Gastrocnemius medialis (tissue), 4 donors: Measurements from ENCODE around the gene TPK1.

Source experiments
- POLR2A ChIP-seq, 2 donors: fragments of 450-650 bp; IDR thresholded peaks; one replicate each; pipeline ENCODE4 v1.6.1; 2017; ENCODE audit warnings: antibody characterized with exemption in 2 of 2, mild to moderate bottlenecking in 2 of 2, moderate library complexity in 2 of 2
- TF ChIP-seq, protein P1 (sequence below), 5 experiments: fragments of 450-650 bp in 3 of 5; fragments of 200-600 bp in 2 of 5; sonication (generic) in 2 of 5; IDR thresholded peaks in 4 of 5; conservative IDR thresholded peaks in 1 of 5; 1 replicate in 4 of 5; 2 replicates in 1 of 5; pipeline ENCODE4 v1.5.1; 2016 to 2019; ENCODE audit warnings: antibody characterized with exemption in 5 of 5, mild to moderate bottlenecking in 3 of 5, moderate library complexity in 3 of 5

DNA sequence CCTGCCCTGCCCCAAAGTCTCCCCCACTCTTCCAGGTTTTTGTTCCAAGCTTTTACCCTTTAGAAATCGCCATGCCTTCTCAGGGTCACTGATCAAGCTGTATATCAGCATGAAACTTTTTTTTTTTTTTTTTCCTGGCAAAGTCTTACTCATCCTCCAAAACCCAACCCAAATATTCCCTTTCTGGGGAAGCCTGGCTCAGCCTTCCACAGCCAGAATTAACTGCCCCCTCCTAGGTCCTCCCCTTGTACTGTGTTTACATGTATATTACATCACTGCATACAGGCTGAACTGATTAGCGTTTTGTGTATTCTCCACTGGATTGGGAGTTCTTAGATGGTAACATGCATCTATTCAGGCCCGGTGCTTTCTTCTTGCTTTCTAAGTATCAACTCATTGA is 427.7 kb downstream of the TPK1 start:
- TF ChIP-seq, protein P1, sequence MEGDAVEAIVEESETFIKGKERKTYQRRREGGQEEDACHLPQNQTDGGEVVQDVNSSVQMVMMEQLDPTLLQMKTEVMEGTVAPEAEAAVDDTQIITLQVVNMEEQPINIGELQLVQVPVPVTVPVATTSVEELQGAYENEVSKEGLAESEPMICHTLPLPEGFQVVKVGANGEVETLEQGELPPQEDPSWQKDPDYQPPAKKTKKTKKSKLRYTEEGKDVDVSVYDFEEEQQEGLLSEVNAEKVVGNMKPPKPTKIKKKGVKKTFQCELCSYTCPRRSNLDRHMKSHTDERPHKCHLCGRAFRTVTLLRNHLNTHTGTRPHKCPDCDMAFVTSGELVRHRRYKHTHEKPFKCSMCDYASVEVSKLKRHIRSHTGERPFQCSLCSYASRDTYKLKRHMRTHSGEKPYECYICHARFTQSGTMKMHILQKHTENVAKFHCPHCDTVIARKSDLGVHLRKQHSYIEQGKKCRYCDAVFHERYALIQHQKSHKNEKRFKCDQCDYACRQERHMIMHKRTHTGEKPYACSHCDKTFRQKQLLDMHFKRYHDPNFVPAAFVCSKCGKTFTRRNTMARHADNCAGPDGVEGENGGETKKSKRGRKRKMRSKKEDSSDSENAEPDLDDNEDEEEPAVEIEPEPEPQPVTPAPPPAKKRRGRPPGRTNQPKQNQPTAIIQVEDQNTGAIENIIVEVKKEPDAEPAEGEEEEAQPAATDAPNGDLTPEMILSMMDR (IDR thresholded peaks at IDR 0.05 in 4 of 5, conservative IDR thresholded peaks at IDR 0.05 in 1 of 5): no peak
- no peak for TF ChIP-seq POLR2A (IDR thresholded peaks at IDR 0.05)
